Bone marrow (tissue), 2 donors: Measurements from ENCODE around the gene ZFYVE26.
A peak's percentile ranks its signal among the peaks of the same experiment; 100 is the strongest.
"Not testable (repeated sequence)": the region's sequence is repeated elsewhere in the genome, so short reads cannot be mapped to it uniquely, and the experiment has no call there.

ENCODE experiments used
- DNase-seq, 2 donors: peaks; one replicate each; lab custom pipeline; 2025; lab: John Stamatoyannopoulos, UW

ZFYVE26 gene

DNA sequence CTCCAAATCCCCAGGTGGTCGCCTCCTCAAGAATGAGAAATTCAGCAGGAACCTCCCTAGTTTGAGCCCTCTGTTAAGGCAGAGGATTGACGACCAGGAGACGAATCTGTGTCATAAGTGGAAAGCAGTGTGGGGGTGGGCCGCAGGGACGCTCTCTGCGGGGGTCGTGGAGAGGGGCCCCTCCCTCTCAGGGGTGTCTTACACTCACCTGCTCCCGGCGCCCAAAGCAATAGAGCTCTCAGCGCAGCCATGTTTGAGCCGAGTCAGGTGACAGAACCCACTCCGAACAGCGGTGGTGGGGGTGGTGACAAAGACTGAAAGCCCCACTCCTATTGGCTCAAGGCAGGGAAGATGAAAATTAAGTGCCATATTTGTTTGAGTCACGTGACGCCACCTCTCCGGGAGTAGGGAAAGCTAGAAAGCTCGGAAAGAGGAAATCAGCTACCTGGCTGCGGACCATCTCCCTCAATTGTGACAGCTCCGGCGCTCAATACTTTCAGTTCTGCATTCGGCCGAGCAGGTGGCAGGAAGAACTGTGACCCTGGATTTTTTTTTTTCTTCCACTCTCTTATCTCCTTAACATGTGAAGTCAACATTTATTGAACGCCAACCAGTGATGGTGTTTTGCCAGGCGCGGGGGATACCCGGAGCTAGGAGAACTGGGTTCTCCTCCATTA is at the start of gene ZFYVE26:
Gene ZFYVE26 (minus strand): TSS at position 265 of the 677 bp plus-strand sequence. CDS start 627 bp downstream, outside the sequence.
- peak; percentile 52 to 91 for DNase-seq

DNA sequence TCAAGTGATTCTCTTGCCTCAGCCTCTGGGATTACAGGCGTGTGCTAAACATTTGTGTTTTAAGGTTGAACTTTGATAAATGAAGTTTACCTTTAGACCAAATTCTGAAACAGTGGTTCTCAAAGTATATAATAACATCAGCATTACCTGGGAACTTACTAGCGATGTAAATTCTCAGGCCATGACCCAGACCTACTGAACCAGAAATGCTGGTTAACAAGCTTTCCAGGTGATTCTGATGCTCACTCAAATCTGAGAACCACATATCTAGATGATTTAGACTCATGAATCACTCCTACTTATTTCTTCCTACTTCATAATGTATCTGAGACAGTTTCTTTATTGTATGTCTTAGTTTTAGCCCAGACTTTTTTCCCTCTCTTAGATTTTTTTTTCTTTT is 46.8 kb upstream of the ZFYVE26 start:
- DNase-seq: no peak

DNA sequence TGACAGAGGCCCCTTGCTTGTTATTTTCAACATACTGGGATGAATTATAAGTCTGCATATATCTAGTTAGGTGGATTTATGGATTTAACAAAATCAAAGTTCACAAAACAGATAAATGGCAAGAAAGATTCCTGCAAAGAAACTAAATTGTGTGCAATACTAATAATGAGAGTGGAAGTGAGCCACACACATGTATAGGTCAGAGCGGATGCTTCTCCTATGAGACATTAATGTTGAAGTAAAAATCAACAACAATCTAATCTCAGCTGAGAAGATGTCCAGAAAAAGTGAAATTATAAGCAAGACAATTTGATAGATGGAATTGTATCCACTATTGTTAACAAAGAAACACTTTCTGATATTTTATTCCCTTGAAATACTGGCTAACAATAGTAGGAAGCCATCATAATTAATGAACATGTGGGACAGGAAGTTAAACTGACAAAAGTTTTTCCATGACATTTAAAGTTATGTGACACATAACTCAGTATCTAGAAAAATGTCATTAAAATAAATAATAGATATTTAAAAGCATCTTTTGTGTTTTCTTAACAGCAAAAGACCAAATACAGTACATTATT is 42.9 kb upstream of the ZFYVE26 start:
- no peak for DNase-seq

DNA sequence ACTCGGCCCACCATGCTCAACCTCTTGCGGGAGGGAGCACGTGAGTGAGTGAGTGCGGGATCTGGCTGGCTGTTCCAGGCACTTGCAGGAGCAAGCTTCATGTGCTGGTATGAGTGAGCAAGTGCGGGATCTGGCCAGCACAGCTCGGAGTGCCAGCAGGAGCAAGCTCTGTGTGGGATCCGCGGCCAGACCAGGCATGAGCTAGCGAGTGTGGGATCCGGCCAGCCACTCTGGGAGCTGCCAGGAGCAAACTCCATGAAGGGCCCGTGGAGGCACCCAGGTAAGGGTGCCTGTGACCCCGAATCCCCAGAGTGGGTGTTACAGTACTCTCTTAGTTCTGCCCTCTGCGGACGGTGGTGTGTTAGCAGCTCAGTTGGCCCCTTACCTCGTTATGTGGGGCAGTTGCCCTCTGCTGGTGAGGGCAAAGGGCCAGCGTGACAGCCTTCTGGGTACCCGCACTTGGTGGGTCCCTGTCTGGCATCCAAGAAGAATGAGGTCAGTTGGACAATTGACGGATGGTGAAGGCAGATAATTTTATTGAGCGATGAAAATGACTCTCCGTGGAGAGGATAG is 41.5 kb upstream of the ZFYVE26 start:
- DNase-seq: no peak

DNA sequence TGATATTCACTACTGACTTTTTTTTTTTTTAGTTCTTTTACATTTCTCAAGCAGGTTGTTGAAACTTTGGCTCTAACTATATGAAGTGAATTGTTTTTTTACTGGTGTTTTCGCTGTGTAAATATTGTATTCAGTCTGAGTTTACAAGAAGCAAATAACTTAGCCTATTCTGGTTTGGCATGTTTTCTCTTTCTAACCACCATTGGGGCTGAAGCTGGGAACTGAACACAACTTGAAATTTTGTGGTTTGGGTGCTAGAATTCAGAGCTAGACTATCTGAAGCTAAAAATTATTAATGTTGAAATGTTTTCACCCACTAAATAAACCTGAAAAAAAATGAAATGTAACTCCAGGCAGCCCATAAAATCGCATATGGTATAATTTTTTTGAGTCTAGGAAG is 40.4 kb upstream of the ZFYVE26 start:
- DNase-seq: no peak

DNA sequence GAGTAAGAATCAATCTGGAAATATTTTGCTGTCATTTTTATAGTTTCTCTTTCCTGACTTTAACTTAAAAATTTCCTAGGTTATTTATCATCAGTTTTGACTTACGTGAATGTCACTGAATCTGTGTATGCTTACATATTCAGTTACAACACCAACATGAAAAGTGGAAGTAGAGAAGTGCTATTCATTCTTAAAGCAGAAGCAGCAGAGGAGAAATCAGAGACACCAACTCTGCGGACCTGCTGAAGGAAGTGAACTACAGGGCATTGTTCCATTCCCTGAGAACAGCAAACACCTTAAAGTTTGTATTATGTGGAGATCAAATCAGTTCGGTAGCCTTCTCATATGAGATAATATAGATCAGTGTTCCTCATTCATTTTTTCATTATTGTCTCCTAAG is 37.3 kb upstream of the ZFYVE26 start:
- peak in 1 of 2 donors; percentile 28 for DNase-seq

DNA sequence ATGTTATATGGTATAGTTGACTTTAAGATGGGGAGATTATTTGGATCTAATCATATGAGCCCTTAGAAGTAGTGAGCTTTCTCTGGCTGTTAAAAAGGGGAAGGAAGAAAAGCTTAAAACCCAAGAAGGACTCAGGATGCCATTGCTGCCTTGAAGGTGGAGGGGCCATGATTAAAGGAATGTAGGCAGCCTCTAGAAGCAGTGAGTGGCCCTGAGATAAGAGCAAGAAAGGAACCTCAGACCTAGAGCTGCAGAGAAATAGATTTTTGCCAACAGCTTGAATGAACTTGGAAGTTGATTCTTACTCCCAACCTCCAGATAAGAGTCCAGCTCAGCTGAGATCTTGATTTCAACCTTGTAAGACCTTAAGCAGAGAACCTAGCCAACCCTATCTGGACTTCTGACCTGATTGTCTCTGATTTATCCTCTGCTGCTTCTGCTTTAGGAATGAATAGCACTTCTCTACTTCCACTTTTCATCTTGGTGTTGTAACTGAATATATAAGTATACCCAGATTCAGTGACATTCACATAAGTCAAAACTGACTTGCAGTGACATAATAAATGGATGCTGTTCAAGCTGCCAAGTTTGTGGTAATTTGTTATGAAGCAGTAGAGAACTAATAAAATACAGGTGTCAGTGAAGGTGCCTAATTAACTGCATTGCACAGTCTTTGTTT is 36.7 kb upstream of the ZFYVE26 start:
- peak in 1 of 2 donors; percentile 11 for DNase-seq

DNA sequence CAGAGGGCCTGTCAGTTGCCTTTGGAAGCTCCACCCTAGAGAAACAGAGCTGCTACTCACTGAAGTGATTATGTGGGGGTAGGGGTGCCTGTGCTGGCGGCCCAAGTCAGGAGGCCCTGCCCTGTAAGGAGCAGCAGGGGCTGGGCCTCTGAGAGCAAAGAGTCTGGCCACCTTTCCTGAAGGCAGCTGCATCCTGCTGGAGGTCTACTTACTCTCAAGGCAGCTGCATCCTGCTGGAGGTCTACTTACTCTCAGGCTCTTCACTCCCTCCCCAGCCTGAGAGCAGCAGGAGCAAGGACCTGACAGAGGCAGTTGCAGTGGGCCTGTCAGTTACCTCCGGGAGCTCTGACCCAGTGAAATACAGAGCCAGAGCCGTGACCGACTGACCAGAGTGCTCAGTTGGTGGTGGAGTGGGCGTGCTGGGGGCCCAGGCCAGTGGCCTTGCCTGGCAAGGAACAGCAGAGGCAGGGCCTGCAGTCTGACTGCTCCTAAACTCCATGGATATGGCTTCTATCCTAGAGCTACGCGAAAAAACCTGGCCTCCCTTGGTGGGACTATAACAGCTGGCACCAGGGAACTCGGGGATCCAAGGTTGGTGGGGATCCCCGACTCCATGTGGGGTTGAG is 35.5 kb upstream of the ZFYVE26 start:
- peak in 1 of 2 donors; percentile 70 for DNase-seq

DNA sequence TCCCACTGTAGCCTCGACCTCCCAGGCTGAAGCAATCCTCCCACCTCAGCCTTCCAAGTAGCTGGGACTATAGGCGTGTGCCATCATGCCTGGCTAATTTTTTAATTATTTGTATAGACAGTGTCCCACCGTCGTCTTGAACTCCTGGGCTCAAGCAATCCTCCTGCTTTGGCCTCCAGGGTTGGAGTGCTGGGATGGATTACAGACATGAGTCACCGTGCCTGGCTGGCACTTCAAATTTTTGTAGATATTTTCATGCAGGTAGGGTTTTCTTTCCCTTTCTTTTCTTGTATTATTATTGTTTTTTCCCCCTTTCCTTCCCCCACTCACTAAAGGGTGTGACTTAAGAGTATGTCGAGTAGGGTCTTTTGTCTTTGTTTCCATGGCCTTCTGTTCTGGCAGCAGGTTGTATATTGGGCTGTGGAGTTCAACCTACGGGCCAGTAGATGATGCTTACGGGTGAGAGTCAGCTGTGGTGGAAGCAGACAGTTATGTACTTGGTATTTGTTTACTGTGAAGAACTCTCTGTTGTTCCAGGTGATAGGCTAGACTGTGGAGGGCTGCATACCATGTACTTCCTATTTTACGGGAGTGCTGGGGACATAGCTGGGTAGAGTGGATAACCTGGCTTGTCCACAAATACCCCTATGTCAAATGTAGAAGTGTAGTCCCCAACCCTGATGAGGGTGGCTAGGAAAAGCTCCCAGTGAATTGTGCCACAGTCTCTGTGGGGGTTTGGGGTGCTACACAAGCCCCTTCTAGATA is 33.9 kb upstream of the ZFYVE26 start:
- DNase-seq: no peak

DNA sequence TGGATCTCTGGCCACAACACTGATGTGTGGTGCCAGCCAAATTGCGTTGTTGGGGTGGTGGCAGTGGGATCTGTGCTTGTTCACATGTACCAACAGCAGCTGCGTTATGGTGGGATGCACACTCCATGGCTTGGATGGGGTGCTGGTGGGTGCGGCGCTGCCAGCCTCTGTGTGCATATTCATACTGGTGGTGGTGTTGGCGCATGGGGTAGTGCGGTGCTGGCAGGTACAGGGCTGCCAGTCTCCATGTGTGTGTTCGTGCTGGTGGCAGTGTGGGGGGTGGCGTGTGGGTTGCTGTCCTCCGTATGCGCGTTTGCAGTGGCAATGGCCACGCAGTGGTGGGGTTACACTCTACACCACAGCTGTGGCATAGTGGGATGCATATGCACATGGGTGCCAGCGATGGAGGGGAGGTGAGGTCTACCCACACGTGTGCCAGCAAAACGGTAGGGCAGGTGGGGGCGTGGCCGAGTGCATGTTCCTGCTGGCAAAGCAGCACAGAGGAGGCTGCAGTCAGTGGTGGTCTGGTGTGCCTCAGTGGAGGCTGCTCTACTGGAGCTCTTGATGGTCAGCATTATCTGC is 29.7 kb upstream of the ZFYVE26 start:
- DNase-seq: no peak

DNA sequence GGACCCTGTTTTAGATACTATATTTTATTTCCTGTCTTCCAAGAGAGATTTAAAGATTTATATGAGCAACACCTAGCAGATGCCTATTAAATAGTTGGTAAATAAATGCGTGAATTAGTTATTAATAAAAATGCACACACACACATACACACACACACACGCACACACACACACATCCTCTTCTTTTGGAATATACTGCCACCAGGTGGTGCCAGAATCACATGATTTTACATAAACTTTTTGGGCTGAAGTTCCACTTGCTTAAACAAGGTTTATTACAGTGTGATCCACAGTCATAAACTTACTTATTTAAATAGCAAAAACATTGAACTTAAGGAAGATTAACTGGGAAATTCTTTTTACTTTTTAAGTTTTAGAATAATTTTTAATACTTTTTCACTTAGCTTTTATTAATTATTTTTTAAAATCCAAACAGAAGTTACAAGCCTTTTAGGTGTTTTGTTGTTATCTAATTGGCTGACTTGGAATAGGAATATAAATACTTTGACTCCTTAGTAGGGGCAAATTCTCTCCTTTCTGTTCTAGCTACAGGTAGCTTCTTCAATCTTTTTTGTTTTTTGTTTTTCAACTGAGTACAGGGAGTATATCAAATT is 20.7 kb upstream of the ZFYVE26 start:
- peak in 1 of 2 donors; percentile 58 for DNase-seq

DNA sequence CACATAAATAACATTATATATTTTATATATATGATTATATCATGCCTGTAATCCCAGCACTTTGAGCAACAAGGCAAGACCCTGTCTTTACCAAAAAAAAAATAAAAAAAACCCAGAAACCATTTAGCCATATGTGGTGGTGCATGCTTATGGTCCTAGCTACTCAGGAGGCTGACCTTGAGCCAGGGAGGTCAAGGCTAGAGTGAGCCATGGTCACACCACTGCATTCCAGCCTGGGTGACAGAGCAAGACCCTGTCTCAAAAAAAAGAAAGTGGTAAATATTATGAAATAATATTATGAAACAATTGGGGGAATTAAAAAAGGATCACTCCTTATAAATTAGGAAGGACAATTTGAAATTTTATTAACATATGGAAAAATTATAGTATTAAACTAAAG is 19.2 kb upstream of the ZFYVE26 start:
- DNase-seq: no peak

DNA sequence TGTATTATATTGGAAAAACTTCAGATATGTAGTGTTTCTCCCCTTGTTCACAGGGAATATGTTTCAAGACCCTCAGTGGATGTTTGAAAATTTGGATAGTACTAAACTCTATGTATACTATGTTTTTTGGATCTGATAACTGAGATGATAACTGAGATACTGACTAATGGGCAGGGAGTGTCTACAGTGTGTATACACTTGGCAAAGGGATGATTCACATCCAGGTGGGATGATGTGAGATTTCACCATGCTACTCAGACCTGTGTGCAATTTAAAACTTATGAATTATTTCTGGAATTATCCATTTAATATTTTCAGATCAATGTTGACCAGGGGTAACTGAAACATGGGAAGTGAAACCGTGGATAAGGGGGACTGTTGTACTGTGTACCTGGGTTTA is 17.0 kb upstream of the ZFYVE26 start:
- no peak for DNase-seq

DNA sequence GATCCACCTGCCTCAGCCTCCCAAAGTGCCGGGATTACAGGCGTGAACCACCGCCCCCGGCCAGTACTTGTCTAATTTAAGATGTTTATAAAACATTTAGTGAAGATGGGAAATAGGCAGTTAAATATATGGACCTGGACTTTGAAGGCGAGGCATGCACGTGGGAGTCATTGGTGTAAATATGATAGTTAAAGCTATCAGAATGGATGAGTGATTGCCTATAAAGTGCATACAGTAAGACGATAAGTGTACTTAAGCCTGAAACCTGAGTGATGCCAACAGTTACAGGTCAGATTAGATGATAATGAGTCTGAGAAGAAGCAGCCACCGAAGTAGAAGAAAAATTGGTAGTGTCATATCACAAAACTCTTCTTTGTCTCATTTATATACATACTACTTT is 14.7 kb upstream of the ZFYVE26 start:
- no peak for DNase-seq

DNA sequence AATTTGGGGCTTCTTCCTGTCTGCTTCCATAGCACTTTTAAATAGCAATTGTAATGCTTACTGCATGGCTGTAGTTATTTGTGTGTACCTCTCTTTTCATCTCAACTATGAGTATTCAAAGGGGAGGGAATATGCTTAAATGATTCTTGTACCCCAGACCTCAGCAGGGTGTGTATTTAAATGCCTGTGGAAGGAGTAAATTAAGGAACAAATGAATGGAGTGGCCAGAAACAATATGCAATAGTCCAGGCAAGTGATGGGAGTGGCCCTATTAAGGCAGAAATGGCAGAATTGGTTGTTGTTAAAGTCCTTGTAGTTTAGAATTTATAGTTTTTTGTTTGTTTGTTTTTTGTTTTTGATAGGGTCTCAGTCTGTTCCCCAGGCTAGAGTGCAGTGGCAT is 4.7 kb upstream of the ZFYVE26 start:
- no peak for DNase-seq

DNA sequence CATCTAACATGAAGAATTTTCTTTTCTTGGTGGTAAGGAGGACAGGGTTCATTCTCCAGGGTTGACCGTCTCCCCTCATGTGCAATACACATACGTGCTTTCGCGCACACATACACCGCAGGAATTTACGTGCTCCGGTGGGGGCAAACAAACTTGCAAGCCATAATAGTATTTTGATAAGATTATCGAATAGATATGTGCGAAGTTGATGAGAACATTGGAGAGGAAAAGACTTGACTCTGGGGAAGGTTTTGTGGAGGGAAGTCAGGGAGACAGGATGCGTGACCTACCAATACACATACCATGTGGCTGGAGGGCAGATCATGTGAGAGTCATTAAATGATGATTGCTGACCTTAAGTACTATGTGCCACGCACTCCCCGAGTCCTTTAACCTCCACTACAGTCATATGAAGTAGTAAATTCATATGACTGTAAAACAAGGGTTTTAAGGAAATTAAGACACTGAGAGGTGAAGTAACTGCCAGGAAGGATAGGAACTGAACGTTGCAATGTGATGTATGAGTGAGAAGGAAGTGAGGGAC is 4.1 kb upstream of the ZFYVE26 start:
- DNase-seq: no peak

DNA sequence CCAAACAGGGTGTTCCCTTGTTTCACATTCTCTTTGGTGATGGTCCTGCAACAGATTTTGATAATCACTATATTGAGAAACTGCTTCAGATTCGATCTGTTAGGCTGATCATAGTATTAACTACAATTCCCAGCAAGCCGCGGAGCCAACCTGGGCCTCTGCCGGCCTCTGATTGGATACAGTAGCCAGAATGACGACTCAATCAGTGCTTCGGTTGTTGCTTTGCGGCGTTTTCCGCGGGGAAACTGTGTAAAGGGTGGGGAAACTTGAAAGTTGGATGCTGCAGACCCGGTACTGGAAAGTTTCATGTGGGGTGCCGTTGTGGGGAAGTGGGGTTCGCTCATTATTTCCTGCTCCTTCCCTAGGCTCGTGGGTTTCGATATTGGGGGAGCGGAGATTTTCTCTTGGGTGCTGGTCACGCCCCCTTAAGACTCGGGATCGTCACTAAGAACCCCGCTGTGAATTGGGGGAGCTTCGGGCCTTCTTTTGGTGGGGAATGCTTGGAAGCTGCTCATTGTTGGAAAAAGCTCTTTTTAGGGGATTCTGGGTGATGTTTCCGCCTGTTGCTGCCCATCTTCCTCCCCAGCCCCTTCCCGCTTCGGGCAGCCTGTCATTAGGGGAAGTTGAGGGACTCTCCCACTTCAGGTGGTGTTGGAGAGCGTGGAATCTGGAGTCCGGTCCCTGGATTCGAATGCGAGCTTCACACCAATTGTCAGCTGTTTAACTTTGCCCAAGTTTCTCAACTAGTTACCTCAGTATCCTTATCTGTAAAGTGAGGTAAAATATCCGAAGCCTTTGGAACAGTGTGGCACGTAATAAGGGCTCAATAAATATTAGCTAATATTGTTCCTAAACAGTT is 3.4 kb upstream of the ZFYVE26 start, which contains the start of gene RAD51B:
Gene RAD51B (plus strand): TSS at position 217 of the 859 bp plus-strand sequence.
- peak; percentile 69 to 87 for DNase-seq

DNA sequence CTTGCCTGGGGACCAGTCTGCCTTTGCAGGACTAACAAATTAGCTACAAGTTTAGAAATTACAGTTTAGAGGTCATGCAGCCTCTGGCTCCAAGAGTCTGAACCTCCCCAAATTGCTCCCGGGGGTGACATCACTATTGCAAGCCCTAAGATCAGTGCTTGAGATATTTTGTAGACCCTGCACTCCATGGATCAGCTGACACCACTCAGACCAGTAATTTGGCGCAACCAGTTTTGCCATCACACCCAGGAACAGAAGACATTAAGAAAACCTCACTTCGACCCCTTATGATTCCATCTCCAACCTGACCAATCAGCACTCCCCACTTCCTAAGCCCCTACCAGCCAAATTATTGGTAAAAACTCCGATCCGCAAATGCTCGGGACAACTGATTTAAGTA is 2.1 kb upstream of the ZFYVE26 start:
- DNase-seq: not testable (repeated sequence)

DNA sequence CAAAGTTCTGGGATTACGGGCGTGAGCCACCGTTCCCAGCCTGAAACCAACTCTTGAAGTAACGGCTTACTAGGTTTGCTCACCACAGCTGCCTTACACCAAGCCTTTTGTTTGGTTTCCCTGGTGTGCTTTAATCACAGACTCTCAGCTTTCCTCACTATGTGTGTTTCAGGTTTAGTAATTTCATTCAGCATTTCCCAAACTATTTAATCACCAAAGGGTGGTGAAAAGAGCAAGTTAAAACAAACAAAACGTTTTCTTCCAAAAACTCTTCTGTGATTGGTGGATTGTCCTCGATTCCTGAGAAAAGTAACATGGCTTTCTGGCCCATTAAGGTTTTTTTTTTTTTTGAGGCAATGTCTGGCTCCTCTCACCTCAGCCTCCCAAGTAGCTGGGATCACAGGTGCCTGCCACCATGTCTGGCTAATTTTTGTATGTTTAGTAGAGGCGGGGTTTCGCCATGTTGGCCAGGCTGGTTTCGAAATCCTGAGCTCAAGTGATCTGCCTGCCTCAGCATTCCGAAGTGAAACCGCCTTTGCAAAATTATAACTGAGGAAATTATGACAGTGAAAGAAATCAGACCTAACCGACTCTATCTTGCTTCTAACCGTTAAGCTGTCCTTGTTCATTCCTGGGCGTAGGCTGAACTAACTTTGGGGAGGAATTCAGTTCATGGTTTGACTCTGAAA is 1.5 kb upstream of the ZFYVE26 start:
- no peak for DNase-seq
